DOHH2 (cell line): Measurements from ENCODE around the gene COL5A1.
"Not testable (repeated sequence)": the region's sequence is repeated elsewhere in the genome, so short reads cannot be mapped to it uniquely, and the experiment has no call there.

Experiments used
- H3F3A ChIP-seq: fragments of 200-600 bp; sonication (generic), shearing (Covaris generic); 2 replicates; pipeline ENCODE4 v1.6.0; 2016; ENCODE audit warnings: antibody characterized with exemption, mild to moderate bottlenecking; ENCODE audit not compliant: control insufficient read depth, insufficient read depth
- H3K27ac ChIP-seq: fragments of 200-600 bp; sonication (generic); 2 replicates; pipeline ENCODE4 v1.5.1; 2014; ENCODE audit warnings: low read depth, mild to moderate bottlenecking, low read length, moderate library complexity
- H3K27me3 ChIP-seq: fragments of 200-600 bp; sonication (generic); 2 replicates; pipeline ENCODE4 v1.6.1; 2014; ENCODE audit warnings: mild to moderate bottlenecking, low read length, mixed read lengths; ENCODE audit not compliant: control insufficient read depth
- H3K36me3 ChIP-seq: fragments of 200-600 bp; sonication (generic); 2 replicates; pipeline ENCODE4 v1.6.1; 2014; ENCODE audit warnings: mild to moderate bottlenecking, low read length, moderate library complexity, mixed read lengths; ENCODE audit not compliant: control insufficient read depth
- H3K4me1 ChIP-seq: fragments of 200-600 bp; sonication (generic); 2 replicates; pipeline ENCODE4 v1.6.1; 2014; ENCODE audit warnings: mild to moderate bottlenecking, low read length, mixed read lengths; ENCODE audit not compliant: control insufficient read depth
- H3K4me2 ChIP-seq: fragments of 200-600 bp; sonication (generic); 2 replicates; pipeline ENCODE4 v1.6.0; 2014; ENCODE audit warnings: mild to moderate bottlenecking, low read length, moderate library complexity
- H3K4me3 ChIP-seq: fragments of 200-600 bp; sonication (generic); 2 replicates; pipeline ENCODE4 v1.5.1; 2014; ENCODE audit warnings: mild to moderate bottlenecking, low read length, mixed read lengths
- H3K79me2 ChIP-seq: fragments of 200-600 bp; sonication (generic); 2 replicates; pipeline ENCODE4 v1.6.1; 2014; ENCODE audit warnings: mild to moderate bottlenecking, low read length, mixed read lengths; ENCODE audit not compliant: control insufficient read depth
- H3K9me2 ChIP-seq: fragments of 200-600 bp; sonication (generic); replicated peaks from 2 replicates; pipeline ENCODE4 v1.6.1; 2014; ENCODE audit warnings: mild to moderate bottlenecking, low read length, mixed read lengths; ENCODE audit not compliant: control insufficient read depth
- H3K9me3 ChIP-seq: fragments of 200-600 bp; sonication (generic); 2 replicates; pipeline ENCODE4 v1.6.1; 2014; ENCODE audit warnings: antibody characterized with exemption, low read length, mixed read lengths; ENCODE audit not compliant: control insufficient read depth, insufficient read depth
- H4K20me1 ChIP-seq: fragments of 200-600 bp; sonication (generic); 2 replicates; pipeline ENCODE4 v1.6.0; 2014; ENCODE audit warnings: low read depth, mild to moderate bottlenecking, antibody characterized with exemption, low read length, moderate library complexity; ENCODE audit not compliant: control insufficient read depth, insufficient read depth
- CTCF ChIP-seq: fragments of 200-600 bp; sonication (generic); IDR thresholded peaks from one replicate; pipeline ENCODE4 v1.5.1; 2014; ENCODE audit warnings: antibody characterized with exemption, mild to moderate bottlenecking, low read depth, low read length; ENCODE audit not compliant: poor library complexity, severe bottlenecking
- EZH2phosphoT487 ChIP-seq: fragments of 200-600 bp; sonication (generic); IDR thresholded peaks from 2 replicates; pipeline ENCODE4 v1.6.1; 2017; ENCODE audit warnings: borderline replicate concordance, mild to moderate bottlenecking, antibody characterized with exemption, low read length, moderate library complexity, mixed read lengths

The COL5A1 gene

GRCh38 chr9:134710901-134711300 is 69.3 kb downstream of the COL5A1 start:
- Histone ChIP-seq H3K4me2 (no peak overlapping the region), H4K20me1 (no peaks in the 10 kb centered on the region), H3K27ac (no peak overlapping the region), H3K4me1 (no peaks in the 10 kb centered on the region), H3K9me2 (no peaks in the 10 kb centered on the region), H3K79me2 (no peaks in the 10 kb centered on the region), H3K9me3 (peaks cover 31% of the 10 kb centered on the region), H3F3A (peaks cover 3% of the 10 kb centered on the region; the same call in 1 of the 2 replicates), H3K27me3 (no peaks in the 10 kb centered on the region), H3K4me3 (no peak overlapping the region), H3K36me3 (no peaks in the 10 kb centered on the region)
- TF ChIP-seq EZH2phosphoT487 (no peak), CTCF (no peak)

GRCh38 chr9:134712243-134712642 is 70.6 kb downstream of the COL5A1 start:
- Histone ChIP-seq H3K4me1 (no peaks in the 10 kb centered on the region), H3K4me2 (no peak overlapping the region), H3K27ac (no peak overlapping the region; the same call in 1 of the 2 replicates), H3K27me3 (no peaks in the 10 kb centered on the region), H3F3A (peaks cover 3% of the 10 kb centered on the region; the same call in 1 of the 2 replicates), H3K36me3 (no peaks in the 10 kb centered on the region), H3K9me2 (no peaks in the 10 kb centered on the region), H3K79me2 (no peaks in the 10 kb centered on the region), H3K9me3 (peaks cover 31% of the 10 kb centered on the region), H4K20me1 (no peaks in the 10 kb centered on the region), H3K4me3 (no peak overlapping the region)
- TF ChIP-seq EZH2phosphoT487 (no peak), CTCF (no peak)

GRCh38 chr9:134712926-134713325 is 71.3 kb downstream of the COL5A1 start:
- Histone ChIP-seq H3K4me2 (no peak overlapping the region), H3K4me1 (no peaks in the 10 kb centered on the region), H3K4me3 (no peak overlapping the region), H4K20me1 (no peaks in the 10 kb centered on the region), H3K27ac (no peak overlapping the region), H3K79me2 (no peaks in the 10 kb centered on the region), H3K27me3 (no peaks in the 10 kb centered on the region), H3F3A (peaks cover 3% of the 10 kb centered on the region; the same call in 1 of the 2 replicates), H3K36me3 (no peaks in the 10 kb centered on the region), H3K9me3 (peaks cover 31% of the 10 kb centered on the region), H3K9me2 (no peaks in the 10 kb centered on the region)
- TF ChIP-seq CTCF = no peak
- no peak for TF ChIP-seq EZH2phosphoT487

GRCh38 chr9:134715536-134715935 is 73.9 kb downstream of the COL5A1 start:
- H3K27me3 ChIP-seq, H3K9me2 ChIP-seq, H3K27ac ChIP-seq, H3K4me2 ChIP-seq, H3F3A ChIP-seq, H3K4me3 ChIP-seq, H4K20me1 ChIP-seq, H3K36me3 ChIP-seq, H3K4me1 ChIP-seq, H3K79me2 ChIP-seq: not testable (repeated sequence)
- peaks cover 31% of the 10 kb centered on the region for H3K9me3 ChIP-seq
